GM06990 (cell line): ENCODE measurements around the gene ZNF24.

Source experiments
- DNase-seq: peaks from one replicate; pipeline ENCODE4 v3.0.0-alpha.2; 2011; ENCODE audit not compliant: insufficient read length; ENCODE audit errors: extremely low read depth
- H3K27me3 ChIP-seq: replicated peaks from 2 replicates; pipeline ENCODE4 v1.6.0; 2011; ENCODE audit warnings: low read length; ENCODE audit not compliant: control insufficient read depth, insufficient read depth
- H3K36me3 ChIP-seq: 2 replicates; pipeline ENCODE4 v1.5.1; 2011; ENCODE audit warnings: low read length; ENCODE audit not compliant: control insufficient read depth, insufficient read depth
- H3K4me3 ChIP-seq: replicated peaks from 2 replicates; pipeline ENCODE4 v1.5.1; 2011; ENCODE audit warnings: low read depth, mild to moderate bottlenecking, control low read depth, low read length
- TF ChIP-seq, protein P1 (sequence below): IDR thresholded peaks from 2 replicates; pipeline ENCODE4 v1.5.1; 2011; ENCODE audit warnings: low read length, control low read depth, mild to moderate bottlenecking, inconsistent platforms; ENCODE audit not compliant: insufficient read depth, poor library complexity, severe bottlenecking

ZNF24 gene

DNA sequence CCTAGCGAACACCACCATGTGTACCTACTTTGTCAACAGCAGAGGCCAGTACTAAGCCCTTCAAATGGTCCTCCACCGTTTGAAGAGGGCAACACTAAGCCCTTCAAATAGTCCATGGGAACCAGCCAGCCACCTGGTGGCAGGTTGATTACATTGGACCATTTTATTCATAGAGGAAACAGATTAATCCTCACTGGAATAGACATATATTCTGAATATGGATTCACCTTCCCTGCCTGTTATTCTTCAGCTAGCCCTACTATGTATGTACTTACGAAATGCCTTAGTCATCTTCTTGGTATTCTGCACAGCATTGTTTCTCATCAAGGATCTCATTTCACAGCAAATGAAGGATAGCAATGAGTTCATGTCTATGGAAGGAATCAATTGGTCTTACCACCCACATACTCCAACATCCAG lies 42.9 kb upstream of the ZNF24 start:
- H3K27me3 ChIP-seq, result no peaks in the 10 kb centered on the region
- TF ChIP-seq, protein P1, sequence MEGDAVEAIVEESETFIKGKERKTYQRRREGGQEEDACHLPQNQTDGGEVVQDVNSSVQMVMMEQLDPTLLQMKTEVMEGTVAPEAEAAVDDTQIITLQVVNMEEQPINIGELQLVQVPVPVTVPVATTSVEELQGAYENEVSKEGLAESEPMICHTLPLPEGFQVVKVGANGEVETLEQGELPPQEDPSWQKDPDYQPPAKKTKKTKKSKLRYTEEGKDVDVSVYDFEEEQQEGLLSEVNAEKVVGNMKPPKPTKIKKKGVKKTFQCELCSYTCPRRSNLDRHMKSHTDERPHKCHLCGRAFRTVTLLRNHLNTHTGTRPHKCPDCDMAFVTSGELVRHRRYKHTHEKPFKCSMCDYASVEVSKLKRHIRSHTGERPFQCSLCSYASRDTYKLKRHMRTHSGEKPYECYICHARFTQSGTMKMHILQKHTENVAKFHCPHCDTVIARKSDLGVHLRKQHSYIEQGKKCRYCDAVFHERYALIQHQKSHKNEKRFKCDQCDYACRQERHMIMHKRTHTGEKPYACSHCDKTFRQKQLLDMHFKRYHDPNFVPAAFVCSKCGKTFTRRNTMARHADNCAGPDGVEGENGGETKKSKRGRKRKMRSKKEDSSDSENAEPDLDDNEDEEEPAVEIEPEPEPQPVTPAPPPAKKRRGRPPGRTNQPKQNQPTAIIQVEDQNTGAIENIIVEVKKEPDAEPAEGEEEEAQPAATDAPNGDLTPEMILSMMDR, result peak; percentile 31
- no peak overlapping the region for H3K4me3 ChIP-seq
- H3K36me3 ChIP-seq, result no peaks in the 10 kb centered on the region
- DNase-seq, result no peak

DNA sequence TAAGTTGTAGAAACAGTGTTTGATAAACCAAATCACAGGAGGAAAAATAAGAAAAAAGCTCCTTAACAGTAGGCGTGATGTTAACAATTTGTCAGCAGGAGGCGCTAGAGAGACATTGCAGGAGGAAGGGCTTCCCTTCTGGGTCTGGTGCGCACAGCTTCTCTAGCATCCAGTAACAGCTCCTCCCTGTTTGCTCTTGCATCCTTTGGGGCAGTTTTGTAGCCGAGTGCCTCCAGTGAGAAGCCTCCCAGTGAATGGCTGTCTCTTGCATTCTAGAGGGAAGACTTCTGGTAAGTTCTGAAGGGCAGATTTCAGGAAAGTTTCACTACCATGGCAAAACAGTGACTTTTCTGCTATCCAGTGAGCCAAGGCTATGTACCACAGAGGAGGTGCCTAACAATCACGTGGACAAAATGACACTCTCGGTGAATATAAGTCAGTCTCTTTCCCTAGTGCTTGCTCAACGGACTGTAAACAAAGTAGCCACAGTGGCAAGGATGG lies 42.4 kb upstream of the ZNF24 start:
- DNase-seq, result peak; percentile 22
- H3K36me3 ChIP-seq, result no peaks in the 10 kb centered on the region
- no peak overlapping the region for H3K4me3 ChIP-seq
- H3K27me3 ChIP-seq, result no peaks in the 10 kb centered on the region
- TF ChIP-seq, protein P1, result peak; percentile 94

DNA sequence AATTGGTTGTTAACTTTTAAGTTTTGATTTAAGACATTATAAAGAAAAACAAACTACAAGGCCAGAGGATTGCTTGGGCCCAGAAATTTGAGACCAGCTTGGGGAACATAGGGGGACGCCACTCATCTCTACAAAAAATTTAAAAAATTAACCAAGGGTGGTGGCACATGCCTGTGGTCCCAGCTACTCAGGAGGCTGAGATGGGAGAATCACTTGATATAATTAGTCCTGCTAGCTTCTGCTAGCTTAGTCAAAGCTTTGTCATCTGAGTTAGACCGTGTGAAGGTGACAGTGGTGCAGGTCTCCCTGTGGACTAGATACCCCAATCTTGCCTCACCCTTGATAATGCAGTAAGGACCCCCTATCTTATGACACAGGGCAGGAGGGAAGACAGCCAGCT lies 38.9 kb upstream of the ZNF24 start:
- no peaks in the 10 kb centered on the region for H3K27me3 ChIP-seq
- no peaks in the 10 kb centered on the region for H3K36me3 ChIP-seq
- TF ChIP-seq, protein P1, result no peak
- H3K4me3 ChIP-seq, result no peak overlapping the region
- DNase-seq, result no peak

DNA sequence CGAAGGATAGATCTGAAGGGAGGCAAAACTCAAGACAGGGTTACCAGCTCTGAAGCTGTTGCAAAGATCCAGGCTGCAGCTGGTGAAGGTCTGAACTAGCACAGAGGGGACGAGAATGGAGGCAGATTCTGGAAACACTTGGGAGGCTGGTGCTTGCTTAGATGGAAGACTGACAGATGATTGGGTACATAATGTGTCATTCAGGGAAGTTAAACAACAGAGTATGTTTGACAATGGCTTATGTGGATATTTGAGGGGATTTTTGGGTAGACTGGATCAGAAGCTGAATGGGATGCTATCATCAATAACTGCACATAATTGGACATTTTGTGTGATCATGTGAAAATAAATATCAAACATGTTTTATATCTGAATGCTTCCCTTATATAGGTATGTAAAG lies 35.2 kb upstream of the ZNF24 start:
- TF ChIP-seq, protein P1, result no peak
- no peak for DNase-seq

DNA sequence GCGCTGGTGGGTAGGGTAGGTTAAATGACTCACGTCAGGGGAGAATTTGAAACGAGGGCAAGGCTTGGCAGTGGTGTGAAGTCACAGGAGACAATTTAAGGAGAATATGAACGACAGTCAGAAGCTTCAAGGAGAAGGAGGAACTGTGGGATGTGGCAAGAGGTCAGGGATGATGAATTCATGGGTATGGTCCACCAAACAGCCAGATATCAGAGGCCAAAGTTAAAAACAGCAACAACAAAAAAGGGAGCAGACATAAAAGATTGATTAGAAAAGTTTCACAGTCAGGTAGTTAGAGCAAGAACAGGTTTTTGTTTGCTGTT lies 34.3 kb upstream of the ZNF24 start:
- no peaks in the 10 kb centered on the region for H3K27me3 ChIP-seq
- no peak overlapping the region for H3K4me3 ChIP-seq
- no peaks in the 10 kb centered on the region for H3K36me3 ChIP-seq
- TF ChIP-seq, protein P1, result no peak
- DNase-seq, result no peak

More for the DNA sequence above, 35.2 kb upstream of the ZNF24 start:
- no peak overlapping the region for H3K4me3 ChIP-seq
- no peaks in the 10 kb centered on the region for H3K27me3 ChIP-seq
- no peaks in the 10 kb centered on the region for H3K36me3 ChIP-seq
